ENCODE results near the gene ZNF574. TPM values are rescaled to one million over a fixed set of nuclear protein-coding genes. Genes with fewer than 3 reads are reported as not detected.

ZNF574 gene
- total and polyA plus RNA-seq, 2 of the 8 experiments (the other 6 are each of a cell fraction or from before 2014, with no cell fraction given), result 27.0 to 38.8 TPM

DNA sequence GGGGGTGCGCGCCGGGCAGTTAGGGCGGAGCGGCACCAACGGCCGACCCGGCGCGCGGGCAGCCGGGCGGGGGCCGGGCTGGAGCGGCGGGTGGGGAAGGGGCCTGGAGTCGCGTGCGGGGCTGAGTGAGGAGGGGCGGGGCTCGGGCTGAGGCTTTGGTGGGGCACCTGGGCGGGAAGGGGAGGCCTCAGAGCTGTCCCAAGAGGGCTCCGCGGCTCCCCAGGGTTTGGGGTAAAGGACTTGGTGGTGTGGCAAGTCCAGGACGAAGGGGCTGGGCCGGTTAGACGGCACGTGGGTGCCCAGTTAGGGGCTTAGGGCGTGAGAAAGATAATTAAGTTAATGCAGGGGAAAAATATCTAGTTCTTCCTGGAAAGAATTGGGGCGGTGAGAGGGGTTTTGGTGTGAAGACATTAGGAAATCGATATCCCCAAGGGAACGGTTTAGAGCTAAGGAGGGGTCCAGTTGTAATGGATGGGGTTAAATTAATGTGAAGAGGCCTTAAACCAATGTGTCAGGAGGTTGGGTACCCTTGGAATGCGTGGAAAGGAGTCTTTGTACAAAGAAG, 496 bp downstream of the ZNF574 start:
- H4K20me1 ChIP-seq (replicated peaks in 1 of 2; ENCODE audit: control insufficient read depth in 1 of 2, insufficient read depth in 2 of 2, low read length in 2 of 2), result peaks cover 28 to 43% of the 10 kb centered on the region in 2 experiments
- H2AK5ac ChIP-seq (ENCODE audit: low read depth, low read length), result no peak overlapping the region
- no peak for DNase-seq (ENCODE audit: low read depth in 1 of 2, low spot score in 2 of 2)
- H3K23ac ChIP-seq (ENCODE audit: insufficient read length), result no peak overlapping the region
- H3K79me1 ChIP-seq (ENCODE audit: low read depth, low read length), result peaks cover 17% of the 10 kb centered on the region
- H4K8ac ChIP-seq (ENCODE audit: extremely low read depth, insufficient read depth, low read length), result peak overlapping the region; percentile 90
- 0 out of 2 replicates have a peak overlapping the region, but pooled peaks have one; percentile 24 for H2BK5ac ChIP-seq (ENCODE audit: low read depth, low read length)
- CTCF ChIA-PET (ENCODE audit: partially characterized antibody), result interaction anchor here (0.6 to 1.7 kb wide), 4 partner anchors 8 to 88 kb away, joined by 3 to 8 read pairs (median 4); no protein-coding TSS in a partner anchor
- POLR2A ChIA-PET (ENCODE audit: partially characterized antibody), result interaction anchor here (0.7 to 1.8 kb wide), 19 partner anchors 8 to 208 kb away, joined by 3 to 10 read pairs (median 3); partner anchors contain the start of gene RABAC1
- H3K27me3 ChIP-seq (replicated peaks in 1 of 4; ENCODE audit: control insufficient read depth in 3 of 4, extremely low read depth in 1 of 4, insufficient read depth in 3 of 4, low read length in 3 of 4), result no peaks in the 10 kb centered on the region
- H3K4me2 ChIP-seq (ENCODE audit: insufficient read depth in 1 of 2, low read depth in 2 of 2, low read length in 2 of 2), result peak overlapping the region; percentile 86 to 91
- H3K14ac ChIP-seq (ENCODE audit: insufficient read length), result no peak overlapping the region
- 0% methylated on average over 11 of the region's 33 CpGs; no CpG with 5 or more reads in 1 of the 2 experiments for WGBS, 2 experiments (ENCODE audit: extremely low coverage in 1 of 2, insufficient coverage in 1 of 2, insufficient read length in 1 of 2, insufficient replicate concordance in 2 of 2, low coverage in 1 of 2, low lambda C conversion rate in 2 of 2, missing lambda C conversion rate in 1 of 2)
- H4K91ac ChIP-seq (replicated peaks; ENCODE audit: insufficient read length, low read length), result no peak overlapping the region
- H2BK12ac ChIP-seq (ENCODE audit: low read depth, low read length), result no peak overlapping the region
- H4K5ac ChIP-seq (ENCODE audit: insufficient read length, low read depth, low read length), result no peak overlapping the region
- peaks cover 0 to 4% (median 2%) of the 10 kb centered on the region in 4 experiments; a peak in 5 of 7 replicates for H3K4me1 ChIP-seq (replicated peaks in 1 of 4; ENCODE audit: control insufficient read depth in 3 of 4, insufficient read depth in 4 of 4, low read length in 3 of 4)
- H3K23me2 ChIP-seq (ENCODE audit: low read depth, low read length), result peaks cover 21% of the 10 kb centered on the region
- peak overlapping the region; percentile 32 for H3K18ac ChIP-seq (ENCODE audit: extremely low read depth, low read length)
- peak overlapping the region; percentile 82 to 91 (median 86) for H3K4me3 ChIP-seq (ENCODE audit: extremely low read depth in 1 of 4, insufficient read depth in 2 of 4, low read depth in 3 of 4, low read length in 4 of 4)
- peaks cover 17 to 32% (median 31%) of the 10 kb centered on the region in 4 experiments; a peak in 7 of 8 replicates for H3K36me3 ChIP-seq (ENCODE audit: control insufficient read depth in 2 of 4, insufficient read depth in 4 of 4, low read length in 3 of 4)
- no peak for TF ChIP-seq RXRA (IDR thresholded peaks at IDR 0.05; ENCODE audit: insufficient read depth, low read depth, low read length)
- TF ChIP-seq SIN3A (conservative IDR thresholded peaks at IDR 0.05 in 1 of 2, IDR thresholded peaks at IDR 0.05 in 1 of 2; ENCODE audit: low read depth in 1 of 2, low read length in 2 of 2), result peak in 1 of 2 experiments; percentile 14; a peak in 1 of 4 replicates
- H3K9me3 ChIP-seq (ENCODE audit: insufficient read depth in 2 of 2, low read depth in 1 of 2, low read length in 1 of 2), result no peaks in the 10 kb centered on the region
- H3K79me2 ChIP-seq (ENCODE audit: control insufficient read depth in 1 of 2, insufficient read depth in 2 of 2, low read length in 2 of 2), result peaks cover 22 to 41% of the 10 kb centered on the region in 2 experiments
- H2BK15ac ChIP-seq (ENCODE audit: low read length), result no peak overlapping the region
- peak overlapping the region; percentile 13 for H3K56ac ChIP-seq (replicated peaks; ENCODE audit: insufficient read length, low read depth, low read length)
- no peak overlapping the region for H3K4ac ChIP-seq (replicated peaks; ENCODE audit: insufficient read length, low read depth, low read length)
- H2AFZ ChIP-seq (ENCODE audit: low read length), result no peak overlapping the region
- H2BK20ac ChIP-seq (ENCODE audit: low read length), result no peak overlapping the region
- peak overlapping the region; percentile 74; the same call in 1 of the 2 replicates for H3K27ac ChIP-seq (ENCODE audit: low read depth, low read length)
- no peak overlapping the region for H2BK120ac ChIP-seq (replicated peaks; ENCODE audit: low read depth, low read length)
- peak overlapping the region; percentile 83 to 95 (median 90) for H3K9ac ChIP-seq (replicated peaks in 1 of 4; ENCODE audit: extremely low read depth in 1 of 4, low read depth in 3 of 4, low read length in 3 of 4)
- FAIRE-seq, result no peak
